Transverse colon (tissue), 3 donors: ENCODE data around the gene FGD4.

Experiments
- EP300 ChIP-seq: sonication (generic); formaldehyde crosslinking; IDR thresholded peaks from one replicate; pipeline ENCODE4 v1.6.1; 2017; ENCODE audit warnings: antibody characterized with exemption, low read depth
- POLR2A ChIP-seq: fragments of 450-650 bp; IDR thresholded peaks from one replicate; pipeline ENCODE4 v1.6.1; 2016; ENCODE audit warnings: antibody characterized with exemption, mild to moderate bottlenecking, moderate library complexity
- TF ChIP-seq, protein P1 (sequence below), 5 experiments: fragments of 200-600 bp in 3 of 5; fragments of 450-650 bp in 2 of 5; sonication (generic) in 3 of 5; IDR thresholded peaks; 1 replicate in 2 of 5; 2 replicates in 3 of 5; pipeline ENCODE4 v1.5.1; 2016 to 2017; ENCODE audit warnings: antibody characterized with exemption in 5 of 5, inconsistent platforms in 3 of 5, mild to moderate bottlenecking in 2 of 5, moderate library complexity in 1 of 5

DNA sequence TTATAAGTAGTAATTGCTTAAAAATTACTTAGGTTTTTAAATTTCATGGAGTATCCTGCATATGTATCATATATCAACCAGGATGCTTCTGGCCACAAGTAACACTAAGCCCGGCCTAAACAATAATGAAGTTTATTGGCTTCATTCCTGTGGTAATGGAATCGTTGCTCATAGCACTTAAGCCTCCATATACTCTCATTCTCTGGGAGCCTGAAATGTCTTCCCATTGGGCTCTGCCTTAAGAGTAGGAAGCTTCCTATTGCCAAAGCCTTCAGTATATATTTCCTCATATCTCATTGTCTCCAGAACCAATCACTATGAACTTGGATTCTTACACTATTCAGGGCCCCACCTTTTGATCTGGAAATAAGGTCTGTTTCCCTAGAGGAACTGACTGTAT is 195.9 kb downstream of the FGD4 start:
- TF ChIP-seq, protein P1, sequence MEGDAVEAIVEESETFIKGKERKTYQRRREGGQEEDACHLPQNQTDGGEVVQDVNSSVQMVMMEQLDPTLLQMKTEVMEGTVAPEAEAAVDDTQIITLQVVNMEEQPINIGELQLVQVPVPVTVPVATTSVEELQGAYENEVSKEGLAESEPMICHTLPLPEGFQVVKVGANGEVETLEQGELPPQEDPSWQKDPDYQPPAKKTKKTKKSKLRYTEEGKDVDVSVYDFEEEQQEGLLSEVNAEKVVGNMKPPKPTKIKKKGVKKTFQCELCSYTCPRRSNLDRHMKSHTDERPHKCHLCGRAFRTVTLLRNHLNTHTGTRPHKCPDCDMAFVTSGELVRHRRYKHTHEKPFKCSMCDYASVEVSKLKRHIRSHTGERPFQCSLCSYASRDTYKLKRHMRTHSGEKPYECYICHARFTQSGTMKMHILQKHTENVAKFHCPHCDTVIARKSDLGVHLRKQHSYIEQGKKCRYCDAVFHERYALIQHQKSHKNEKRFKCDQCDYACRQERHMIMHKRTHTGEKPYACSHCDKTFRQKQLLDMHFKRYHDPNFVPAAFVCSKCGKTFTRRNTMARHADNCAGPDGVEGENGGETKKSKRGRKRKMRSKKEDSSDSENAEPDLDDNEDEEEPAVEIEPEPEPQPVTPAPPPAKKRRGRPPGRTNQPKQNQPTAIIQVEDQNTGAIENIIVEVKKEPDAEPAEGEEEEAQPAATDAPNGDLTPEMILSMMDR (IDR thresholded peaks at IDR 0.05): no peak
- TF ChIP-seq POLR2A: no peak
- TF ChIP-seq EP300: no peak
